IMR-90 (cell line): ENCODE results near the gene CCDC27. TPM values are rescaled to one million over a fixed set of nuclear protein-coding genes. Genes with fewer than 3 reads are reported as not detected.

Experiments used
- ATAC-seq: fragments of 200-7000 bp; cut with Tn5 transposase; 2 replicates; pipeline ENCODE4 v1.9.1; 2020; ENCODE audit warnings: low read depth, mild to moderate bottlenecking, moderate library complexity
- BruUV-seq: library from RNA; stranded (reverse); fragments of 400-500 nt; replicated peaks from 2 replicates; lab custom pipeline; 2021; lab: Mats Ljungman, UMichigan
- CTCF ChIA-PET: fragments of 300-600 bp; formaldehyde crosslinking; extraction: SDS; loops from one replicate; lab custom pipeline; 2021; ENCODE audit warnings: antibody characterized with exemption; lab: Yijun Ruan, JAX
- POLR2A ChIA-PET: fragments of 300-600 bp; sonication (Branson Sonifier 250); formaldehyde crosslinking; loops from one replicate; lab custom pipeline; 2022; ENCODE audit warnings: antibody characterized with exemption; ENCODE audit not compliant: unreplicated experiment; lab: Charles Lee
- DNase-seq: peaks from one replicate; pipeline ENCODE4 v3.0.0; 2013
- H2AFZ ChIP-seq: replicated peaks from 2 replicates; pipeline ENCODE3; 2013; ENCODE audit warnings: low read length, mild to moderate bottlenecking; ENCODE audit not compliant: poor library complexity
- H2AK5ac ChIP-seq: 2 replicates; pipeline ENCODE4 v1.6.1; 2013; ENCODE audit warnings: low read depth, low read length, inconsistent platforms
- H2AK9ac ChIP-seq: replicated peaks from 2 replicates; pipeline ENCODE3; 2013; ENCODE audit warnings: mild to moderate bottlenecking, low read depth, low read length, moderate library complexity; ENCODE audit not compliant: poor library complexity
- H2BK120ac ChIP-seq: 2 replicates; pipeline ENCODE4 v1.6.1; 2013; ENCODE audit warnings: low read depth, low read length, inconsistent platforms
- H2BK15ac ChIP-seq: 3 replicates; pipeline ENCODE4 v1.6.1; 2013; ENCODE audit warnings: low read depth, low read length, inconsistent platforms
- H2BK20ac ChIP-seq: 2 replicates; pipeline ENCODE4 v1.6.1; 2013; ENCODE audit warnings: low read depth, mild to moderate bottlenecking, inconsistent platforms, low read length, moderate library complexity
- H2BK5ac ChIP-seq: 2 replicates; pipeline ENCODE4 v1.6.1; 2013; ENCODE audit warnings: mild to moderate bottlenecking, low read depth, low read length, inconsistent platforms; ENCODE audit not compliant: poor library complexity, severe bottlenecking
- H3K14ac ChIP-seq: replicated peaks from 2 replicates; pipeline ENCODE4 v1.6.1; 2013; ENCODE audit warnings: low read depth, low read length, inconsistent platforms
- H3K18ac ChIP-seq: 2 replicates; pipeline ENCODE4 v1.6.1; 2013; ENCODE audit warnings: low read depth, low read length, control low read depth
- H3K23ac ChIP-seq: 2 replicates; pipeline ENCODE4 v1.6.1; 2013; ENCODE audit warnings: low read depth, low read length, inconsistent platforms
- H3K27ac ChIP-seq: 2 replicates; pipeline ENCODE4 v1.5.1; 2013; ENCODE audit warnings: mild to moderate bottlenecking, control low read depth, low read length; ENCODE audit not compliant: insufficient read depth
- H3K27me3 ChIP-seq: 2 replicates; pipeline ENCODE4 v1.6.1; 2013; ENCODE audit warnings: low read length; ENCODE audit not compliant: control insufficient read depth, insufficient read depth
- H3K36me3 ChIP-seq: 2 replicates; pipeline ENCODE4 v1.6.1; 2013; ENCODE audit warnings: low read length, mixed read lengths; ENCODE audit not compliant: control insufficient read depth, insufficient read depth
- H3K4ac ChIP-seq: 2 replicates; pipeline ENCODE4 v1.6.1; 2013; ENCODE audit warnings: low read depth, low read length, inconsistent platforms
- H3K4me1 ChIP-seq: 2 replicates; pipeline ENCODE4 v1.6.1; 2013; ENCODE audit warnings: low read length, mixed read lengths; ENCODE audit not compliant: control insufficient read depth, insufficient read depth
- H3K4me2 ChIP-seq: 2 replicates; pipeline ENCODE4 v1.6.1; 2013; ENCODE audit warnings: low read depth, mild to moderate bottlenecking, control low read depth, low read length, moderate library complexity
- H3K4me3 ChIP-seq: 2 replicates; pipeline ENCODE4 v1.5.1; 2013; ENCODE audit warnings: low read depth, mild to moderate bottlenecking, control low read depth, low read length, moderate library complexity; ENCODE audit not compliant: insufficient read depth
- H3K56ac ChIP-seq: 2 replicates; pipeline ENCODE4 v1.6.1; 2013; ENCODE audit warnings: low read length, inconsistent platforms; ENCODE audit not compliant: insufficient read depth; ENCODE audit errors: extremely low read depth
- H3K79me1 ChIP-seq, 2 experiments: 2 replicates each; pipeline ENCODE4 v1.6.1; 2013; ENCODE audit warnings: low read length in 2 of 2, inconsistent platforms in 1 of 2, low read depth in 1 of 2
- H3K9ac ChIP-seq: 2 replicates; pipeline ENCODE4 v1.6.1; 2013; ENCODE audit warnings: low read depth, low read length, control low read depth
- H3K9me1 ChIP-seq: 2 replicates; pipeline ENCODE4 v1.6.1; 2013; ENCODE audit warnings: low read length, inconsistent platforms; ENCODE audit not compliant: insufficient read depth
- H3K9me3 ChIP-seq: 2 replicates; pipeline ENCODE4 v1.6.1; 2013; ENCODE audit warnings: low read length; ENCODE audit not compliant: control insufficient read depth, insufficient read depth
- H4K20me1 ChIP-seq: 2 replicates; pipeline ENCODE4 v1.6.1; 2013; ENCODE audit warnings: low read length, inconsistent platforms; ENCODE audit not compliant: insufficient read depth
- H4K5ac ChIP-seq: 2 replicates; pipeline ENCODE4 v1.6.1; 2013; ENCODE audit warnings: mild to moderate bottlenecking, low read depth, low read length, control low read depth
- H4K8ac ChIP-seq, 2 experiments: 2 replicates each; pipeline ENCODE4 v1.6.1; 2013; ENCODE audit warnings: low read depth in 2 of 2, low read length in 2 of 2, control low read depth in 1 of 2, inconsistent platforms in 1 of 2
- H4K91ac ChIP-seq: 2 replicates; pipeline ENCODE4 v1.6.1; 2013; ENCODE audit warnings: low read depth, low read length, inconsistent platforms; ENCODE audit not compliant: insufficient read depth
- CTCF ChIP-seq: conservative IDR thresholded peaks from 2 replicates; pipeline ENCODE4 v1.5.1; 2012; ENCODE audit warnings: mild to moderate bottlenecking, low read depth, low read length, improper control_type of control experiment
- ELK1 ChIP-seq: fragments of 150-350 bp; IDR thresholded peaks from 2 replicates; pipeline ENCODE4 v1.6.1; 2016; ENCODE audit warnings: low read depth, mild to moderate bottlenecking, low read length, moderate library complexity, borderline replicate concordance
- FOS ChIP-seq: fragments of 150-350 bp; IDR thresholded peaks from 2 replicates; pipeline ENCODE4 v1.6.1; 2016; ENCODE audit warnings: low read depth, low read length
- MAFK ChIP-seq: IDR thresholded peaks from 2 replicates; pipeline ENCODE4 v1.6.1; 2012; ENCODE audit warnings: low read depth, low read length, improper control_type of control experiment
- MAZ ChIP-seq: IDR thresholded peaks from 2 replicates; pipeline ENCODE4 v1.6.1; 2012; ENCODE audit warnings: low read depth, mild to moderate bottlenecking, low read length, improper control_type of control experiment, moderate library complexity, borderline replicate concordance
- MXI1 ChIP-seq: IDR thresholded peaks from 2 replicates; pipeline ENCODE4 v1.6.1; 2012; ENCODE audit warnings: low read depth, mild to moderate bottlenecking, low read length, moderate library complexity, borderline replicate concordance
- POLR2A ChIP-seq: IDR thresholded peaks from 2 replicates; pipeline ENCODE4 v1.6.1; 2012; ENCODE audit warnings: mild to moderate bottlenecking, low read depth, low read length
- RAD21 ChIP-seq: IDR thresholded peaks from 2 replicates; pipeline ENCODE4 v1.6.1; 2012; ENCODE audit warnings: low read length, improper control_type of control experiment
- RCOR1 ChIP-seq: IDR thresholded peaks from 2 replicates; pipeline ENCODE4 v1.6.1; 2012; ENCODE audit warnings: mild to moderate bottlenecking, low read length, improper control_type of control experiment; ENCODE audit not compliant: insufficient replicate concordance
- RFX5 ChIP-seq: IDR thresholded peaks from 2 replicates; pipeline ENCODE4 v1.8.0; 2012; ENCODE audit warnings: low read depth, mild to moderate bottlenecking, low read length, moderate library complexity
- SMC3 ChIP-seq: fragments of 150-350 bp; IDR thresholded peaks from 2 replicates; pipeline ENCODE4 v1.6.1; 2016; ENCODE audit warnings: low read depth, mild to moderate bottlenecking, antibody characterized with exemption, low read length, moderate library complexity
- USF2 ChIP-seq: fragments of 150-350 bp; IDR thresholded peaks from 2 replicates; pipeline ENCODE4 v1.6.1; 2017; ENCODE audit warnings: mild to moderate bottlenecking, antibody characterized with exemption, low read length, low read depth
- WGBS, 2 experiments: methylation state at CpG; one replicate each; pipeline versions ENCODE4 v1.1.5 to v1.1.7; 2013; ENCODE audit warnings: missing lambda C conversion rate in 2 of 2; ENCODE audit not compliant: insufficient read length in 1 of 2; ENCODE audit errors: extremely low coverage in 2 of 2; 5-methylcytosine and 5-hydroxymethylcytosine counted together
- dilution Hi-C: fragments of 300-500 bp; cut with HindIII; formaldehyde crosslinking; loops from one replicate; pipeline ENCODE4 v1.14.3; 2018; ENCODE audit warnings: low sequenced_read_pairs; ENCODE audit not compliant: unreplicated experiment
- in situ Hi-C: fragments of 300-500 bp; cut with MboI; formaldehyde crosslinking; loops from 3 replicates; pipeline ENCODE4 v1.14.3; 2019; ENCODE audit warnings: low sequenced_read_pairs, inconsistent platforms, mixed read lengths
- intact Hi-C: fragments of 100-400 bp; cut with micrococcal nuclease; formaldehyde crosslinking; loops from 2 replicates; pipeline ENCODE4 v1.10.0; 2022
- polyA plus RNA-seq, 3 experiments: library from polyadenylated mRNA; depleted of rRNA; stranded (reverse); fragments of >200 nt; gene quantifications; 2 replicates each; pipeline ENCODE4 v1.2.3, GENCODE V29; 2012; ENCODE audit warnings: low replicate concordance in 1 of 3
- total RNA-seq: library from RNA; depleted of rRNA; stranded (reverse); fragments of >200 nt; gene quantifications from 2 replicates; pipeline ENCODE4 v1.2.3, GENCODE V29; 2012

Gene CCDC27
- total and polyA plus RNA-seq, 2 of the 4 experiments (the other 2 are of a cell fraction) = not detected

GRCh38 chr1:3787745-3788605 lies 35.7 kb downstream of the CCDC27 start:
- H3K4me3 ChIP-seq = no peak overlapping the region
- no peak overlapping the region for H2AK5ac ChIP-seq
- H4K91ac ChIP-seq = no peak overlapping the region
- no peak overlapping the region for H3K9ac ChIP-seq
- no peak overlapping the region for H2BK20ac ChIP-seq
- CTCF ChIA-PET = no interaction called here
- ATAC-seq (no peak), DNase-seq (no peak)
- H4K20me1 ChIP-seq = peaks cover 48% of the 10 kb centered on the region
- H3K27ac ChIP-seq = no peak overlapping the region
- no peak overlapping the region for H3K4me2 ChIP-seq
- no peak overlapping the region for H3K4ac ChIP-seq
- H2AFZ ChIP-seq = no peak overlapping the region
- H2BK5ac ChIP-seq = no peak overlapping the region
- peak overlapping the region; percentile 16 for H2AK9ac ChIP-seq
- H4K8ac ChIP-seq = no peak overlapping the region
- 97% methylated on average over 12 of the region's 26 CpGs; no CpG with 5 or more reads in 1 of the 2 experiments for WGBS, 2 experiments
- H3K9me1 ChIP-seq = no peaks in the 10 kb centered on the region
- no peak overlapping the region for H4K5ac ChIP-seq
- no peak overlapping the region for H2BK15ac ChIP-seq
- H3K79me1 ChIP-seq = peaks cover 11 to 40% of the 10 kb centered on the region in 2 experiments
- BruUV-seq = no TSS peak
- in situ Hi-C loops (no loop called here), dilution Hi-C loops (no loop called here), intact Hi-C loops (no loop called here)
- H3K27me3 ChIP-seq = no peaks in the 10 kb centered on the region
- no peak overlapping the region for H3K56ac ChIP-seq
- H3K18ac ChIP-seq = no peak overlapping the region
- peaks cover 53% of the 10 kb centered on the region for H3K36me3 ChIP-seq
- H2BK120ac ChIP-seq = no peak overlapping the region
- no peak overlapping the region for H3K23ac ChIP-seq
- no peak overlapping the region for H3K14ac ChIP-seq
- POLR2A ChIA-PET = no interaction called here
- H3K4me1 ChIP-seq = no peaks in the 10 kb centered on the region
- TF ChIP-seq MXI1 (no peak), RCOR1 (no peak), SMC3 (no peak), FOS (no peak), RFX5 (no peak), MAFK (no peak), MAZ (no peak), RAD21 (no peak), USF2 (no peak), POLR2A (no peak), ELK1 (no peak), CTCF (no peak)
- H3K9me3 ChIP-seq = no peaks in the 10 kb centered on the region
